SIG-M5 (cell line): ENCODE results near the gene TMEM52.
"Not testable (repeated sequence)": the region's sequence is repeated elsewhere in the genome, so short reads cannot be mapped to it uniquely, and the experiment has no call there.

Source experiments
- DNase-seq: peaks from one replicate; lab custom pipeline; 2025; lab: John Stamatoyannopoulos, UW

TMEM52 gene

DNA sequence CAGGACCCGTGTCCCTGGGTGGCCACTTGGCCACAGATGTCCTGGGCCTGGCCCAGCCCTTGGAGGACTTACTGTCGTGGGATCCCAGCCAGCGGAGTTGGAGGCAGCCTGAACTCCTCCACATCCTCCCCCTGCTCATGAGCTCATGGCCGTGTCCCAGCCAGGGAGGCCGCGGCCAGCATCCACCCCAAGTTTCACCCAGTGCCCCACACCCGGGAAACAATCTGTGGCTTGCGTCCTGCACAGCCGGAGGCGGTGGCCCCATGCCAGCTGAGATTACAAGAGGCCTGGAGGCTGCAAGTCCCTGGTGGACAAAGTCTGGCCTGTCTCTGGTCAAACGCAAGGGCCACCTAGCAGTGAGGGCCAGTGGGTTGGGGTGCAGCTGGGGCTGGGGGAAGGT, 27.5 kb upstream of the TMEM52 start:
- no peak for DNase-seq

DNA sequence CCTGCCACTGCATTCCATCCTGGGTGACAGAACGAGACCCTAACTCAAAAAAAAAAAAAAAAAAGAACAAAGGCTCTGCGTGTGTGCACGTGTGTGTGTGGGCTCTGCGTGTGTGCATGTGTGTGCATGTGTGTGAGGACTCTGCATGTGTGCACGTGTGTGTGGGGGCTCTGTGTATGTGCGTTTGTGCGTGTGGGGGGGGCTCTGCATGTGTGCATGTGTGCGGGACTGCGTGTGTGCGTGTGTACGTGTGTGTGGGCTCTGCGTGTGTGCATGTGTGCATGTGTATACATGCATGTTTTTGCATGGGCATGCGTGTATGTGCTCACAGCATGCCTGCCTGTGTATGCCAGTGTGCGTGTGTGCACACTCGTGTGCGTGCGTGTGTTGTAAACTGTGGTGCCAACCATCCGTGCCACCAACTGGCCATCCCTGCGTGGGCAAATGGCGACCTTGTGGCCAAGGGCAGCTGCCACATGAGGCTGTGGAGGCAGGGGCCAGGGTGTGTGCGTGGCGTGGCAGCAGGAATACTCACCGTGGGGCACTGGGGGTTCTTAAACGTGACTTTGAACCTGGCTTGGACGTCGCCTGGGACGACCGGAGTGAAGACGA, 26.8 kb upstream of the TMEM52 start:
- no peak for DNase-seq

DNA sequence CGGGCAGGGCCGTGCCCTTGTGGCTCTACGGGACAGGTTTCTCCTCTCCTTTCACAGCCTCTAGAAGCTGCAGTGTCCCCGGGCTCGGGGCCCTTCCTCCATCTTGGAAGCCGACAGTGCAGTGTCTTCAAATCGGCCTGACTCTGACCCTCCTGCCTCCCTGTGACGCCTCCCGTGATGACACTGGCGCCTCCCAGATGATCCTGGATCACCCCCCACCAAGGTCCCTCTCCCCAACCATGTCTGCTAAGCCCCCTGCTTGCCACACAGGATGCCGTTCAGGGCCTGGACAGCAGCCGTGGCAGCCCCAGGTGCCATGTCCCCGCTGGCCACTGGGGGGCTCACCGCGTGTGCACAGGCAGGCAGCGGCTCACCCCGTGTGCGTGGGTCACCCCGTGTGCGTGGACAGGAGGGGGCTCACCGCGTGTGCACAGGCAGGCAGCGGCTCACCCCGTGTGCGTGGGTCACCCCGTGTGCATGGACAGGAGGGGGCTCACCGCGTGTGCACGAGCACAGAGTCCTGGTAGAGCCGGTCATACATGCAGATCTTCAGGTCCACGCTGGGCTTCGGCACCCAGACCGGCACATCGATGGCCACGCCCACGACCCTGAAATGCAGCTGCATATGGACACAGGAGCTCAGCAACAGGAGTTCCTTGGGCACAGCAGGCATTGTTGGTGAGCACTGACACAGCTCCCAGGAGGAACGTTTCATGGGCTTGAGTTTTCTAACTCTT, 24.9 kb upstream of the TMEM52 start:
- DNase-seq = no peak

DNA sequence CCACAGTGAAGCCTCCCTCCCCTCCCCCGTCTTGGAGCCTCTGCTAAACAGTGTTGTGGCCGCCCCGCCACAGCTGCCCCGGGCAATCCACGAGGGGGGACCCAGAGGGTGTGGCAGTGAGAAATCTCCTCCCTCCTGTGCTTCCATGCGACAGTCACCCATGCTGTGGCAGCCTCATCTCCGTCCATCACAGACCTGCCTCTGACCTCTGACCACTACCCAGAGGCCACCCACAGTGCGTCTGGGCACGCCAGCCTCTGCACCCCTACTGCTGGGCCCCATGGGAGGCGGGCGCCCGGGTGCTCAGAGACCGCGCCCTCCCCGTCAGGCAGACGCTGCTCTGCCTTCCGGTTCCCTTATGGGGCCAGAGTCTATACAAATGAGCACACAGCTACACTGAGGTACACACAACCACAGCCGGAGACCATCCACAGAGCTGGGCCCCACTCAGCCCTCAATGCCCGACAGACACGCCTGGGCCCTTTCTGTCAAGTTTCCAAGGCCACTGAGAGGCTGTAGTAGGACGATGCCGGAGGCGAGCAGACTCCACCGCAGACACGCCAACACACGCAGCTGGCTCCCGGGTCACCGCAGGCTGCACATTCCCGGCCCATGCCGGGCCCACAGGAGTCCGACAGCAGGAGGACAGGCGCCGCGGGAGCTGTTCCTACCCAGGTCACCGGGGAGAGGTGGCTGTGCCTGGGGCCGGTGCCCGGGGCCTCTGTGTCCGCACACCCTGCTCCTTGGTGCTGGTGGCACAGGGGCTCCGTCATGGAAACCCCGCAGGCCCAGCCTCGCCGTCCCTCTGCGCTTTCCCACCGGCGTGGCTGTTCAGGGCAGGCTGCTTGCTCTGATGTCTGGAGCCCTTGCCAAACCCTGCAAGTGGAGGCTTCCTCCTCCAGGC, 23.9 kb upstream of the TMEM52 start:
- DNase-seq = no peak

DNA sequence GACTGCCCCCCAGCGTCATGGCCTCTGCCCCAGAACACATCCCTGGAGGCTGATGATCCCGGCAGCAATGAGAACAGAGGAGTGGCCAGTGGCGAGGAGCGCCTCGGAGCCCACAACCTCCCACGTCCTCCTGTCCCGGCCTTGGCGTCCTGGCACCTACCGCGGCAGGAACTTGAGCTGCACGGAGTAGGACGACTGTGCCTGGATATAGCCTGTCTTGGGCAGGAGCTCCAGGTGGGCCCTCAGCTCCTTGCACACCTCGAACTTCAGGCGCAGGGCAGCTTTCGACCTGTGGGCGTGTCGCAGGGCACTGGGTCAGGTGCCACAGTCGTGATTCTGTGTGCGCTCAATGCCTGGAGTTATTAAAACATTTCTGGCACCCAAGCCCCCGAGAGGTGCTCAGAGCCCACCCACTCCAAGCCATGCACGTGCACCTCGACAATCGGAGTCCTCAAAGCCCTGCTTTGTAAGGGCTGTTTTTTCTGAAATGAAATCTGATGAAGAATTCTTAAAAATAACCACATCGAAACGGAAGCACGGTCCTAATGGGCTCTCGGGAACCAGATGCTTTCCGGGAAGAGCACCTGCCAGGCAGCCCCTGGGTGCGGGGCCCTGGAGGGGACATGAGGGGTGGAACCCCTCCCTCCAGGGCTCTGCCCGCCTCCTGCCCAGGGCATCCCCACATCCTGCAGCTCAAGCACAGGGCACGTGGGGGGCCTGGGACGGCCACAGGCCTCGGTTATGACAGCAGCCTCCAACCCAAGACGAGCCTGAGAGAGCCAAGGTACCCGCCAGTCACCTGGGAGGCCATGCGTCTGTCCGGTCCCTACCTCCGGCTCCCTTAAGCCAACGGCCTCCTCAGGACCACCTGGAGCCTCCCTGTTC, 23.0 kb upstream of the TMEM52 start:
- no peak for DNase-seq

DNA sequence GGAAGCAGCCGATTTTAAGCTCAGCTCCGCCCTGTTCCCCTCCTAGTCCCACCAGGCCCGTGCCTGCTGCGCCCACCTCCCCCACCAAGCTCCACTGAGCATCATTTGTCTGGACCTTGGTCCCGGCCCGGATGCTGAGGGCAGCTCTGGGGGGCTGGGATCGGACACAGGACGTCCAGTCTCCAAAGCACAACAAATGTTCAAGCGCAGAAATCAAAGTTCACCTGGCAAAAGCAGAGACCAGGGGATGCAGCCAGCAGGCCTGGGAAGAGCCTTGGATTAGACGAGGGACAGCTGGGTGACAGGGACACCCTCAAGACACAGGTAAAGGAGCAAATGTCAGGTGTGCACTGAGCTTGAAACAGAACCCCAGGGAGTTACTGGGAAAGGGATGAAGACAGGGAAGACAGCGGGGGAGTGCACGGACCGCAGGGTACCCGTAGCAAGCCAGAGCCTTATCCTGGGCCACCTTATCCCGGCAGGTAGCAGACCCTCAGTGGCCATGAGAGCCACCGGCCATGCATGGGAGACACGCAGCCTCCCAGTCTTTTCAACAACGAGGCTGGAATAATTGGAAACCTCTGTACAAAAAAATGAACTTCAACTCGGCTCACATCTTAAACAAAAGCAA, 22.2 kb upstream of the TMEM52 start:
- DNase-seq = no peak

DNA sequence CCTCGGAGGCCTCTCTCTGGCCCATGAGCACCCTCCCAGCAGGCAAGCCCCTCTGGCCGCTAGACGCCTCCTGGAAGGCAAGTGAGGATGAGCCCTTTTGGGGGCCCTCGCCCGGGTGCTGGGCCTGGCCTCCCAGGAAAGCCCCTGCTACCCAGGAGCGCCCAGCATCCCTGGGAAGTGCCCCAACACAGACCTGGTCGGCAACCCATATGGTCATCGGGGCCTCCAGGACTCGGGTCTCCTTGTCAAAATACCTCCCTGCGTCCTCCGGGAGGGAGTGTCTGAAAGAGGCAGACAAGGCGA, 21.0 kb upstream of the TMEM52 start:
- DNase-seq = no peak

DNA sequence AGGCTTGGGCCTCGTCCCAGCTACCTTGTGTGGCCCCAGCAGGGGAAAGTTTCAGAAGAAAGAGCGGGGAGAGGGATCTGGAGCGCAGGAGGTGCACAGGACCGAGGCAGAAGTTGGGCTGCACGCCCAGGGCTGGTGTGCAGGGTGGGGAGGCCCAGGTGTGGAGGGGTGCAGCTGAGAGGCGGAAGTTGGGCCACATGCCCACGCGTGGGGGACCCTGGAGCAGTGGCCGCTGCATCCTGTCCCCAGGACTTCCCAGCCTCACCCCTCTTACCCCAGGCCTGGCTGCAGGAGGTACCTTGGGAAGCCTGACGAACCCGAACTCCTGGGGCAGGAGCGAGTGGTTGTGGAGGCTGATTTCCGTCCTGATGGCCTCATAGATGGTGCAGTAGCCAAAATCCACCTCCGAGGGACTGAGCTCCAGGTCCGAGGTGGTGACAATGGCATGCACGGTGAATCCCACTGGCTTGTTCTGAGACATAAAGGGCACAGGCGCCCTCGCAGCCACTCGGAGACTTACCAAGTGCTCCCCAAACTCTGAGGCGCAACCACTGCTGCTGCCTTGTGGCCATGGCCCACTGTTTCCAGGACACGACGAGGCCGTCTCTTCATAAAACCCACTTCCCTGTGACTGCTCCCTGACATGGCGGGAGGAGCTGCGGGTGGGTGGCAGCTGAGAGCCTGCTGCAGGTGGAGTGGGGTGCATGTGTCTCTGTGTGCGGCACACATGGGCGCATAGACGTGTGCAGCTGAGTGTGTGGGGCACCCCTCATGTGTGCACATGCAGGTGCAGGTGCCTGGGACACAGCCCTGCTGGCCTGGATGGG, 20.4 kb upstream of the TMEM52 start:
- no peak for DNase-seq

DNA sequence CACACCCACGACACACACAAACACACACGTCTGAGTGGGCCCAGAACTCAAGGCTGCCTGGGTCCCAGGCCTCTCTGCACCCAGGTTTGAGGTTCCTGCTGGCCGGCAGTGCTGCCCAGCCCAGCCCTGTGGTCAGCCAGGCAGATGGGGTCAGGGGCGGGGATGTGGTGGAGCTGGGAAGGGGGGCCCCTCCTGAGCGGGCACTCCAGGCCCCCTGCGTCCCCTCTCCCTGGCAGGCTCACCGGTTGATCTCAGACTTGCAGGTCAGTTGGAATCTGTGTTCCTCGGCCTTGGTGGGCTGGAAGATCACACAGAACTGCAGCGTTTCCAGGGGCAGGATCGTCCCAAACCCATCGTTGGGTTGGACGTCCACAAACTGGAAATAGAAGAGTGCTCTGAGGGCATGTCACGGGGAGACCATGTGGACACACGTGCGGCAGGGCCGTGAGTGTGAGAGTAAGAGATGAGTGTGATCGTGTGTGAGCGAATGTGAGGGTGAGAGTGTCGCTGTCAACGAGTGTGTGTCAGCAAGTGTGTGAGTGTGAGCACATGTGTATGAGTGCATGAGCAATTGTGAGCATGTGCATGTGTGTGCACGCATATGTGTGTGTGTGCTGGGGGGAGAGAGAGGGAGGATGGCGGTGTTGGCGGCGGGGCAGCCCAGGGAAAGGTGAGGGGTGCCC, 19.7 kb upstream of the TMEM52 start:
- no peak for DNase-seq

DNA sequence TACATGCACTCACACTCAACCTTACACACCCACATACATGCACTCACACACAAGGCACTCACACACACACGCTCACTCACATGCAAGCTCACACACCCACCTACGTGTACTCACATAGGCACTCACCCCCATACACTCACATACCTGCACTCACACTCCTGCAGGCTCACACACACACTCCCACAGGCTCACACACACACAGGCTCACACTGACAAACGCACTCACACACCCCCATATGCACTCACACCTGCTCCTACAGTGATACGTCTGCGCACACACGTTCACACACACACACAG, 19.1 kb upstream of the TMEM52 start:
- DNase-seq = no peak

DNA sequence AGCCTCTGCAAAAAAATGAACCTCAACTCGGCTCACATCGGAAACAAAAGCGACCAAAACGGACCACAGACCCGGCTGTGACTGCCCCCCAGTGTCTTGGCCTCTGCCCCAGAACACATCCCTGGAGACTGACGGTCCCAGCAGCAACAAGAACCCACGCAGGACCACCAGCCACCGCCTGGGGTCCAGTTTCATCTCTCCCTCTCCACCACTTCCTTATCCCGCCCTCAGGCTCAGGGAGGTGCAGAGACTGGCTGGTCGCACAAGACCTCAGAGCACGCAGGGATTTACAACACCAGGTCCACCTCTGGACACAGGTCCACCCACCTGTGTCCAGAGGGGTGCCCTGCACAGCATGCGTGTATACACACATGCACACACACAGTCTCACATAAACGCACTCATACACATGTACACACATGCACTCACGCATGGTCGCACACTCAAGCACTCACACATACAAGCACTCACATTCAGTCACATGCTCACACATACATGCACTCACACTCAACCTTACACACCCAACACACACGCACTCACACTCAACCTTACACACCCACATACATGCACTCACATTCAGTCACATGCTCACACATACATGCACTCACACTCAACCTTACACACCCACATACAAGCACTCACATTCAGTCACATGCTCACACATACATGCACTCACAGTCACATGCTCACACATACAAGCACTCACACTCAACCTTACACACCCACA, 18.6 kb upstream of the TMEM52 start:
- no peak for DNase-seq

DNA sequence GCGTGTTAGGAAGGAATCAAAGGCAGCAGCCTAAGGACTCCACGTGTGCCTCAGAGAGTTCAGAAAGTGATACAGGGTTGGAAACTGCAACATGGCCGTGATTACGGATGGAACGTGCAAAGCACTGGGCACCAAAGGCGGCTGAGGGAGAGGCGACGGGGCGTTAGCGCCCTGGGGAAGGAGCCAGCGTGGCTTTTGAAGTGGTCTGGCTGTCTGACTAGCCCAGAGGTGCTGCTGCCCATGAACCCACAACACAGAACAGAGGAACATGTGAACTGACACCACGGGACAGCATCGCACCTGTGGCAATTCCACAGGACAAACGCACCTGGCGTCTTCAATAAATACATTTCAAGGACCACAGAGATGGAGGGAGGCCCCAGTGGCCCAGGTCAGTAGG, 18.0 kb upstream of the TMEM52 start:
- DNase-seq = no peak

DNA sequence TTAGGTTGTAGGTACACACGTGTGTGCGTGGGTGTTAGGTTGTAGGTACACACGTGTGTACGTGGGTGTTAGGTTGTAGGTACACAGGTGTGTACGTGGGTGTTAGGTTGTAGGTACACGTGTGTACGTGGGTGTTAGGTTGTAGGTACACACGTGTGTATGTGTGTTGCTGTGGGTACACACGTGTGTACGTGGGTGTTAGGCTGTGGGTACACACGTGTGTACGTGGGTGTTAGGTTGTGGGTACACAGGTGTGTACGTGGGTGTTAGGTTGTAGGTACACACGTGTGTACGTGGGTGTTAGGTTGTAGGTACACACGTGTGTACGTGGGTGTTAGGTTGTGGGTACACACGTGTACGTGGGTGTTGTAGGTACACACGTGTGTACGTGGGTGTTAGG, 15.8 kb upstream of the TMEM52 start:
- DNase-seq = not testable (repeated sequence)

DNA sequence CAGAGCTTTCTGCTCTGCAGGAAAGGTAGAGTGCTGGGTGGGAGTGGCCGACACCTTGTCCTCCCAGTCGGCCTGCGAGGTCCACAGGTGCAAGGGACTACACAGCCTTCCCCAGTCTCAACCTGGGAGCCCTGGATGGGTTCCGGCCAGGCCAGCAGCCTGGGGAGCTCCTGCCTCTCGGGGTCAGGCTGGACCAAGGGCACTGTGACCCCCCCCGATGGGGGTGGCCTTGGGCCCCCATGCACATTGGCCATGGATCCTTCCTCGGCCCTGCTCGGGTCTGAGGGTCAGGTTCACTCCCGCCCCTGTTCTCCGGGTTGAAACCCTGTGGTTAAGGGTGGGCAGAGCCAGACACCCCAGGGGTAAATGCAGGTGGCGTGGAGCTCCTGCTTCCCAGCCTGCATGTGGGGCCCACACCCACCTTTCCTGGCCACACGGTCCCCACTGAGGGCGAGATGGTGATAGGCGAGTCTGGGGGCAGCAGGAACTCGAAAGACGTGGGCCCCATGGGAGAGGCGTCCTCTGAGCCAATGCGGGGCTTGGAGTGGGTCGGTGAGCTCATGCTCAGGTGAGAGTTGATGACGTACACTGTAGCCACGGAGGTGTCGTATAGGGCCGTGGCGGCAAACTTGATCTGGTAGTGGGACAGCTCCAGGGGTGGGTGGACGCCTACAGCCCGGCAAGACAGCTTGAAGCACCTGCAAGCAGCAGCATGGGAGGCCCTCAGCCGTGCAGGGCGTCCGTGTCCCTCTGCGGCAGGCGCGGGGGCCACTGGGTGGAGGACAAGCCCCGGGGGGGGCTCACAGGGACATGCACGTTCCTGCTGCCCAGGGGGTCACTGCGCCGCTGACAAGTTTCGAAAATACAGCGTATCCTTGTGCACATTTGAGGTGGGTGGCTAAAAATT, 10.8 kb upstream of the TMEM52 start:
- DNase-seq = no peak

DNA sequence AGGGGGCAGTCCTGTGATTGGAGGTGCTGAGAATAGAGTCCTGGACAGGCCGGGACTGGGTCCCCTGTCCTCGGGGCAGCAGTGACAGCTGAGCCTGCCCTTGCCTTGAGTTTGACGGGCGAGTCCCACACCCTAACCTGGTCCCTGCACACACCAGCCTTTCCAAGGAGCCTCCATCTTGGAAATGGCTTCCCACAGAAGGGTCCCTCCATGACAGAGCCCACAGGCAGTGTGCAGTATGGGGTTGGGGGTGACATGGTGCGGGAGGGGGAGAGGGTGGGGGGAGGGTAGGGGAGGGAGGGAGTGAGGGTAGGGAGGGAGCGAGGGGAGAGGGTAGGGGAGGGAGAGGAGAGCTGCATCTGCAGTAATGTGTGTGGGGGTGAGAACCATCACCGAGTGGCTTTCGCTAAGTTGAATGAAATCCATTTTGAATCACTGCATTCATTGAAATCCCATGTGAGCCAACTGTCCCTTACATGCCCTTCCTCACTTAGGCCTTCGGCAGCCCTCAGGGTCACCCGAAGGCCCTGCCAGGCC, 10.1 kb upstream of the TMEM52 start:
- no peak for DNase-seq

DNA sequence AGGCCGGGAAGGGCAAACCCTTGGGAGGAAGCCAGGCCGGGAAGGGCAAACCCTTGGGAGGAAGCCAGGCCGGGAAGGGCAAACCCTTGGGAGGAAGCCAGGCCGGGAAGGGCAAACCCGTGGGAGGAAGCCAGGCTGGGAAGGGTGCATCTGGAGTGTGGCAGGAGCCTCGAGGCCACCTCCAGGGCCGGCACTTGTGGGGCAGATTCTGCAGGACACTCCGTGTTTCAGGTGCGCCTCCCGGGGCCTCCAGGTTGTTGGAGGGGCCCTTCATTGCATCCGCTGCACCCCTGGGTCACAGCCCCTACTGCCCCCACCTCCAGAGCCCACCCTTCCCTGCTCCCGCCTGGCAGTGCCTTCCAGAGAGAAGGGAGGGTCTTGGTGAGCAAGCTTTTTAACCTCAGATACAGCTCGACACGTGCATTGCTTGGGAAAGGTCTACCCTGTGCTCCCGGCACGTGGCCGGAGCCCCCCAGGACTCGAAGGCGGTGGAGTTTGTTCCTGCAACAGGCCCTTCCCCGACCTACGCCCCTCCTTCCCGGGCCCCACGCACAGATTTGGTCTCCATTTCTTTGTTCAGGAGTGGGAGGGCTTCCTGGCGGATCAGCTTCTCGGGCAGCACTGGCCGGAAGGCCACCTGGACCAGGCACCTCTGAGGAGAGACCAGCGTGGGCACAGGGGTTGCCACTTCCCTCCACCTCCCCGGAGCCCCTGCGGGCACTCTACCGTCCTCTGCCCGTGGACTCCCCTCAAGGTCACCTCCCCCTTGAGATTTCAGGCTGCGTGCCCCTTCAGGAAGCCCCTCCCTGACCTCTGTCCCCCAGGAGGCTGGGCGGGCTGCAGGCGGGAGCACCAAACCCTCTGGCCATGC, 9.4 kb upstream of the TMEM52 start:
- no peak for DNase-seq

DNA sequence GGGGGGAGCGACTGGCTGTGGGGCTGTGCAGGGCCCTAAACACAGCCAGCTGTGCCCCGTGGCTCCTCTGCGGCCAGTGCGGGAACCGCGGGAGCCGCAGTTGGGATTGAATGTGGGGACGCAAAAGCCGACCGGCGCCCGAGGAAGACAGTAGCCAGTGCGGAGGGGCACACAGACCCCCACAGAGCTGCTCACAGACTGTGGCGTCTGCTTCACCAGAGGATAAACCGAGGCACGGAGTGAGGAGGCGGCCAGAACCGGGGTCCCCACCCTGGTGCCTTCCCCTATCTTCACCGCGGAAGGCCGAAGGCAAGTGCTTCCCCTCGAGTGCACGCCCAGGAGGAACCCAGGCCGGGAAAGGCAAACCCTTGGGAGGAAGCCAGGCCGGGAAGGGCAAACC, 8.7 kb upstream of the TMEM52 start:
- no peak for DNase-seq
